Astrocyte (in vitro differentiated cells and primary cell): ENCODE results near the gene TEX51.

Experiments used
- EZH2 ChIP-seq: IDR thresholded peaks from 2 replicates; pipeline ENCODE4 v1.6.1; 2012; ENCODE audit warnings: mild to moderate bottlenecking, low read length, inconsistent platforms; ENCODE audit not compliant: insufficient read depth
- TF ChIP-seq, protein P1 (sequence below): IDR thresholded peaks from 2 replicates; pipeline ENCODE4 v1.5.1; 2011; ENCODE audit warnings: low read depth, mild to moderate bottlenecking, inconsistent platforms, low read length, moderate library complexity; ENCODE audit not compliant: insufficient read depth

DNA sequence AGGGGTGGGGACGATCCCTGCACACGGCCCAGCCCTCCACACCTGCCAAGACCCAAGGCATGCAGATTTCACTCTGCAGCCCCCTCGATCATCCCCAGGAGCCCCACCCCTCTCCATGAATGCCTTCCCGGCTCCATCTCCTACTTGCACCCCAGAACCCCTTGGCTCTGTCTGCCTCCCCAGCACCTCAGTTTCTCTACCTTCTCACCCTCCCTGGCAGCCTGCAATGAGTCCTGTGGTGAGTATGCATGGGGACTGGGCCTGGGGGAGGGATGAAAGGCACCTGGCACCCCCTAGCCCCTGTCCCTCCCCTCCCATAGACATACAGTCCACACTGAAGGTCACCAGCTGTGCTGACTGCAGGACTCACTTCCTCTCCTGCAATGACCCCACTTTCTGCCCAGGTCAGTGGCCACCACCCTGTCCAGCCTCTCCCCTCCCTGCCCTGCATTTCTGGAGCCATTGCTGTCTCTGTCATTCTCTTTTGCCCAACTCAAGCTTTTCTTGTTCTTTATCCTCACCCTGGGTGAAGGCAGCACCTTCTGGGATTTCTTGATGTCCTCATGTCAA lies 1.0 kb downstream of the TEX51 start:
- TF ChIP-seq, protein P1, sequence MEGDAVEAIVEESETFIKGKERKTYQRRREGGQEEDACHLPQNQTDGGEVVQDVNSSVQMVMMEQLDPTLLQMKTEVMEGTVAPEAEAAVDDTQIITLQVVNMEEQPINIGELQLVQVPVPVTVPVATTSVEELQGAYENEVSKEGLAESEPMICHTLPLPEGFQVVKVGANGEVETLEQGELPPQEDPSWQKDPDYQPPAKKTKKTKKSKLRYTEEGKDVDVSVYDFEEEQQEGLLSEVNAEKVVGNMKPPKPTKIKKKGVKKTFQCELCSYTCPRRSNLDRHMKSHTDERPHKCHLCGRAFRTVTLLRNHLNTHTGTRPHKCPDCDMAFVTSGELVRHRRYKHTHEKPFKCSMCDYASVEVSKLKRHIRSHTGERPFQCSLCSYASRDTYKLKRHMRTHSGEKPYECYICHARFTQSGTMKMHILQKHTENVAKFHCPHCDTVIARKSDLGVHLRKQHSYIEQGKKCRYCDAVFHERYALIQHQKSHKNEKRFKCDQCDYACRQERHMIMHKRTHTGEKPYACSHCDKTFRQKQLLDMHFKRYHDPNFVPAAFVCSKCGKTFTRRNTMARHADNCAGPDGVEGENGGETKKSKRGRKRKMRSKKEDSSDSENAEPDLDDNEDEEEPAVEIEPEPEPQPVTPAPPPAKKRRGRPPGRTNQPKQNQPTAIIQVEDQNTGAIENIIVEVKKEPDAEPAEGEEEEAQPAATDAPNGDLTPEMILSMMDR = no peak
- no peak for TF ChIP-seq EZH2
